HG03108 (cell line): ENCODE results near the gene ANTXR1.

Source experiments
- ATAC-seq: cut with Tn5 transposase; IDR thresholded peaks from one replicate; pipeline ENCODE4 v1.9.1; 2021; ENCODE audit warnings: moderate library complexity; ENCODE audit not compliant: unreplicated experiment

ANTXR1 gene

DNA sequence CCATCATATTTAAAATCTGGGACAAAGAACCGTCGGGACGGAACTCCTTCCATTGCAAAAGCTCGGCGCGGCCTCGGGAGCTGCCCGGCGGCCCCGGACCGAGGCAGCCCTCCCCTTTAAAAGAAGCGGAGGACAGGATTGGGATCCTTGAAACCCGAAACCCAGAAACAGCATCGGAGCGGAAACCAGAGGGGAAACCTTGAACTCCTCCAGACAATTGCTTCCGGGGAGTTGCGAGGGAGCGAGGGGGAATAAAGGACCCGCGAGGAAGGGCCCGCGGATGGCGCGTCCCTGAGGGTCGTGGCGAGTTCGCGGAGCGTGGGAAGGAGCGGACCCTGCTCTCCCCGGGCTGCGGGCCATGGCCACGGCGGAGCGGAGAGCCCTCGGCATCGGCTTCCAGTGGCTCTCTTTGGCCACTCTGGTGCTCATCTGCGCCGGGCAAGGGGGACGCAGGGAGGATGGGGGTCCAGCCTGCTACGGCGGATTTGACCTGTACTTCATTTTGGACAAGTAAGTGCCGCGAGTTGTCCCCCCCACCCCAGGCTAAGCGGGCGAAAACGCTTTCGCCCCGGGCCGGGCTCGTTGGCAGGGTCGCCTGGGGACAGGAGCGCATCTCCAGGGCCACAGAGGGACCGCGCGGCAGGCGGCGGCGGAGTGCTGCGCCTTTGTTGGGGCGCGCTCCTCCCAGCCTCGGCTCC is at the start of gene ANTXR1:
Gene ANTXR1 (plus strand): TSS at position 38 of the 698 bp plus-strand sequence. CDS start 321 bp downstream, at position 359.
- no peak for ATAC-seq

DNA sequence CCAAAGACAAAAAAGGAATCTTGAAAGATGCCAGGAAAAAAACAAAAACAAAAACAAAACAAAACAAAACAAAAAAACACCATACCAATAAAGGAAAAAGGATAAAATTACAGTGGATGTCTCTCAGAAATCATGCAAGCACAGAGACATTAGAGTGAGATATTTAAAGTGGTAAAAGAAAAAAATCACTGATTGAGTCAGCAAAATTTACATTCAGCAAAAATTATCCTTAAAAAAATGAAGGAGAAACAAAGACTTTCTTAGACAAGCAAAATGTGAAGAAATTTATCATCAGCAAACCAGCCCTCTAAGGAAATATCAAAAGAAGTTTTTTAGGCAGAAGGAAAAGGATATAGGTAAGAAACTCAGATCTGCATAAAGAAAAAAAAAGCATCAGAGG is 48.7 kb upstream of the ANTXR1 start:
- no peak for ATAC-seq

DNA sequence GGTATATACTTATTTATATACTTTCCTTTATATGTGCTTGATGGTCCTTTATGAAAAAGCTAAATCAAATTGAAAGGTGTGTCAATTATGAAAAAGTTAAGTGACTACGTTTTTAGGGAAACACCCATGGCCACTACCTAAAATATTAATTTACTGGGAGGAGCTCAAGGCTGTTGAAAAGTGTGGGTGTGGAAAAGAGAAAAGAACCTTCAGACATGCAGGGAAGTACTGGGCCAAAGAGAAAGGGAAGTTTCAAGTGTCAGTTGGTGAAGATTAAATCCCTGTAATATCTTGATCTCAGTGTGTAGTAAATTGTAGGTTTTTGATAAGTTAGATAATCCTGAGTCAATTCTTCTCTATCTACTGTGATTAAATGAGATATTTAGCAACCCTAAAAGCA is 44.8 kb upstream of the ANTXR1 start:
- ATAC-seq: no peak

- no peak for ATAC-seq
These were observed 43.1 kb upstream of the ANTXR1 start for GRCh38 chr2:68969736-68970490.

GRCh38 chr2:68970566-68971265 is 42.3 kb upstream of the ANTXR1 start:
- no peak for ATAC-seq

- no peak for ATAC-seq
These were observed 41.3 kb upstream of the ANTXR1 start for GRCh38 chr2:68971591-68972231.

GRCh38 chr2:68974251-68974650 is 38.7 kb upstream of the ANTXR1 start, which contains the start of gene GKN1:
Gene GKN1 (plus strand): TSS chr2:68974636. CDS start chr2:68974678, 42 bp downstream.
- ATAC-seq: no peak

DNA sequence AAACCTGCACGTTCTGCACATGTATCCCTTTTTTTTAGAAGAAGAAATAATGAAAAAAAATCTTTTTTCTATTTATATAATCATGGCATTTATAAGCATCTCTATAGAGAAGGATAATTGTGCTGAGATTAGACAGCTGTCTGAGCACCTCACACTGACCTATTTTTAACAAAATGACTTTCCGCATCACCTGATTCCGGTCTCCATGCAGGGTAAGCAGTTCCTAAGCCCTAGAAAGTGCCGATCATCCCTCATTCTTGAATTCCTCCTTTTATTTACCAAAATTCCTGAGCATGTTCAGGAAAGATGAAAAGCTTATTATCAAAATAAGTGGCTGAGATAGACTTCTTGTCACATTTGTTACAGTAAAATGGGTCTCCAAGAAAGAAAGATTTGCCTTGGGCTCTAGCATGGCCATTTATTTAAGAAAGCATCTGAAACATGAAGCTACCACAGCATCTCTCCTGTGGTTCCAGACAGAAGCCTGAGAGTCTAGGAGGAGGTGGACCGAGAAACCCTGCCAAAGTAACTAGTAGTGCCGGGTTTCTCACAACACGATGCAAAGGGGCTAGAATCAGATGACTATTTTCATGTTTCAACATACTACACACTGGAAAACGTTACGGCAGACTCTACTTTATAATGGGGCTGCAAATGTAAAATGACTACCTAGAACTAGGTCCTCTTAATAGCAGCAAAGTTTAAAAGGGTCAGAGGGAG is 37.9 kb upstream of the ANTXR1 start:
- no peak for ATAC-seq

GRCh38 chr2:68975844-68976243 is 37.1 kb upstream of the ANTXR1 start:
- no peak for ATAC-seq

- no peak for ATAC-seq
These were observed 35.5 kb upstream of the ANTXR1 start for GRCh38 chr2:68977453-68977852.

GRCh38 chr2:68978098-68978497 is 34.9 kb upstream of the ANTXR1 start:
- no peak for ATAC-seq

DNA sequence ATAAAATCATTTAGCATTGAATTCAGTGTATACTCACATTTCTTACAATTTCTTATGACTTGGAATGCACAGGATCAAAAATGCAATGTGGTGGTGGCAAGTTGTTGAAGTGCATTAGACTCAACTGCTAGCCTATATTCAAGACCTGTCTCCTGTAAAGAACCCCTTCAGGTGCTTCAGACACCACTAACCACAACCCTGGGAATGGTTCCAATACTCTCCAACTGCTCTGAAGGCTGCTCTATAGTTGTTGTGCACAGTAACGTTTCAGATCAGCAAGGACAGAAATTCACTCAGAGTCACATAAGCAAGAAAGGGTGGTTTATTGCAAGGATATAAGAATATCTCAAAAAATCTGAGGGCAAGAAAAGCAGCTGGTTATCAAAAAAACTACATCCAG is 32.0 kb upstream of the ANTXR1 start:
- no peak for ATAC-seq

- no peak for ATAC-seq
These were observed 25.9 kb upstream of the ANTXR1 start for GRCh38 chr2:68987021-68987503.

DNA sequence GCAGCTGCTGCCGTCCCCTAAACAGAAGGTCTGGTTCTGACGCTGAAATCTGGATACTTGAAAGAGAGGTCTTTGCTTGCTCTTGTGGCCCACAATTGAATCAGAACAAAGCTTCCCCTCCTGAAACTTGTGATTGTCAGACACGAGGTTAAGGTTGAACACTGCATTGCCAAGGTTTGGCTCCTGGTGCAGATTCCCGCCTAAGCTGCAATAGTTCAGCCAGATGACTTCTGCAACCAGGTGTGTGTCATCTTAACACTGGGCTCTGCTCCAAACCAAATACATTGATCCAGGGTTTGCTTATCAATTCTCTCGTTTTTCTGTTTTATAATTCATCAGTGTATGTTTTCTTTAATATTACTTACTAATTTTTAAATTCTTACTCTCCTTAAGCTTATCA is 23.9 kb upstream of the ANTXR1 start:
- ATAC-seq: no peak

GRCh38 chr2:68992341-68992740 is 20.6 kb upstream of the ANTXR1 start:
- ATAC-seq: no peak

- ATAC-seq: no peak
These were observed 20.0 kb upstream of the ANTXR1 start for GRCh38 chr2:68992933-68993332.

DNA sequence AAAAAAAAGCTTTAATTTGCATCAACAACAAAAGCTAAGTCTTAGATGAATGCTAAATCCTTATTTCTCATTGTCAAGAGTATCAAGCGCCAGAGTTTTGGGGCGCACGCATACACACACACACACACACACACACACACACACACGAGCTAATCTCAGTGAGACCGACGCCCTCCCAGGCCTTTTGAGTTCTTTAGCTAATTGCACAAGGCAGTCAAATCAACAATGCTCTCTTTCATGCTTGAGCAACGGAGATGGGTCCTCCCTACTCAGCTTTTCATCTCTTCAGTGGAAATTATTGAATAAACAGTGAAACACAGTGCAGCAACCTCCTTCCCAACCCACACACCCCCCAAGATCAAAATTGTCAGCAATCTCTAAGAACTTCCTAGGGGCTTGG is 19.3 kb upstream of the ANTXR1 start:
- no peak for ATAC-seq

DNA sequence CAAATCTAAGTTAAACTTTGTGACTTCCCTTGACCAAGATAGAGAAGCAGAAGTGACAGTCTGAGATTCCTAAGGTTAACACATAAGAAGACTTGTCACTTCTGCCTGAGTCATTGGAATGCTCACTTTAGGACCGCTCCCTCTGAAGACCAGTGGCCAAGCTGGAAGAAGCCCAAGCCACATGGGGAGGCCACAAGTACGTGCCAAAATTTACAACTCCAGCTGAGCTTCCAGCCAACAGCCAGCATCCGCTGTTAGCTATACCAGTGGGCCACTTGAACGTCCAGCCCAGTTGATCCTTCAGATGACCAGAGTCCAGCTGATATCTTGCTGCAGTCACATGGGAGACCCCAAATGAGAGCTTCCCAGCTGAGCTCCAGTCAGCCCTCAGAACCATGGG is 18.1 kb upstream of the ANTXR1 start:
- ATAC-seq: no peak

- no peak for ATAC-seq
These were observed 17.1 kb upstream of the ANTXR1 start for GRCh38 chr2:68995916-68996315.

DNA sequence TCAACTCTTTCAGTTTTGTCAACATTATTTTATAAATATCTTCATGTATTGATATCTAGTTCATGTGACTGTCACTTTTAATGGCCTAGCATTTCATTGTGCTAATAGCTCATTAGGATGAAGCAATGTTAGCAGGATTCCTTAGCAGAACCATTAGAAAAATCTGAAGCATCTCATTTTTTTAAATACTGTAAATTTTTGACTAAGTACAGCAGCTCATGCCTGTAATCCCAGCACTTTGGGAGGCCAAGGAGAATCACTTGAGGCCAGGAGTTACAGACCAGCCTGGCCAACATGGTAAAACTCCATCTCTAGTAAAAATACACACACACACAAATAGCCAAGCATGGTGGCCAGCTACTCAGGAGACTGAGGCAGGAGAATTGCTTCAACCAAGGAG is 15.6 kb upstream of the ANTXR1 start:
- no peak for ATAC-seq

GRCh38 chr2:69001879-69002278 is 11.1 kb upstream of the ANTXR1 start:
- no peak for ATAC-seq
